Naive B cell (primary cell): Measurements from ENCODE around the gene TMEM182. TPM values are rescaled to one million over a fixed set of nuclear protein-coding genes. Genes with fewer than 3 reads are reported as not detected.
A peak's percentile ranks its signal among the peaks of the same experiment; 100 is the strongest.

ENCODE experiments used
- ATAC-seq, 2 donors: fragments of 150-1000 bp; cut with Tn5 transposase; 2 replicates each; pipeline ENCODE4 v1.10.0; 2021; ENCODE audit warnings: low read depth in 2 of 2, mild to moderate bottlenecking in 2 of 2, moderate library complexity in 2 of 2
- DNase-seq: peaks from one replicate; pipeline ENCODE4 v3.0.0; 2022
- H3K27ac Mint-ChIP-seq, 6 donors: one replicate each; pipeline ENCODE4 v1.8.0; 2020 to 2022; ENCODE audit warnings: mild to moderate bottlenecking in 6 of 6, mixed read lengths in 6 of 6, moderate library complexity in 5 of 6, inconsistent platforms in 2 of 6
- H3K27me3 Mint-ChIP-seq, 3 donors: one replicate each; pipeline ENCODE4 v1.8.0; 2021 to 2022; ENCODE audit warnings: mixed read lengths in 3 of 3, mild to moderate bottlenecking in 1 of 3
- H3K36me3 Mint-ChIP-seq, 2 donors: one replicate each; pipeline ENCODE4 v1.8.0; 2020 to 2022; ENCODE audit warnings: mixed read lengths in 2 of 2, inconsistent platforms in 1 of 2, mild to moderate bottlenecking in 1 of 2
- H3K4me1 Mint-ChIP-seq, 3 donors: one replicate each; pipeline ENCODE4 v1.8.0; 2020 to 2022; ENCODE audit warnings: mixed read lengths in 3 of 3, inconsistent platforms in 1 of 3, mild to moderate bottlenecking in 1 of 3, moderate library complexity in 1 of 3
- H3K4me3 Mint-ChIP-seq, 8 donors: one replicate each; pipeline ENCODE4 v1.8.0; 2020 to 2022; ENCODE audit warnings: mild to moderate bottlenecking in 8 of 8, mixed read lengths in 8 of 8, moderate library complexity in 8 of 8, inconsistent platforms in 2 of 8
- H3K9me3 Mint-ChIP-seq, 7 donors: one replicate each; pipeline ENCODE4 v1.8.0; 2020 to 2022; ENCODE audit warnings: mixed read lengths in 7 of 7, mild to moderate bottlenecking in 5 of 7, inconsistent platforms in 2 of 7, moderate library complexity in 1 of 7
- polyA plus RNA-seq, 6 donors: library from polyadenylated mRNA; unstranded; fragments of 300-500 nt; fragmentation: Illumina TruSeq; gene quantifications; one replicate each; pipeline ENCODE4 v1.2.3, GENCODE V29; 2021; ENCODE audit warnings: low read depth in 6 of 6

The TMEM182 gene
- polyA plus RNA-seq, 6 donors from 2014 or later: 6.6 to 18.2 (median 7.5) TPM

GRCh38 chr2:102778260-102778659 lies 16.4 kb downstream of the TMEM182 start:
- Mint-ChIP-seq H3K9me3 (peaks cover 0 to 4% (median 0%) of the 10 kb centered on the region in 7 donors), H3K27ac (no peak overlapping the region), H3K27me3 (no peaks in the 10 kb centered on the region), H3K4me3 (no peak overlapping the region), H3K36me3 (peaks cover 7 to 8% of the 10 kb centered on the region in 2 donors), H3K4me1 (no peaks in the 10 kb centered on the region)
- ATAC-seq (no peak), DNase-seq (no peak)

DNA sequence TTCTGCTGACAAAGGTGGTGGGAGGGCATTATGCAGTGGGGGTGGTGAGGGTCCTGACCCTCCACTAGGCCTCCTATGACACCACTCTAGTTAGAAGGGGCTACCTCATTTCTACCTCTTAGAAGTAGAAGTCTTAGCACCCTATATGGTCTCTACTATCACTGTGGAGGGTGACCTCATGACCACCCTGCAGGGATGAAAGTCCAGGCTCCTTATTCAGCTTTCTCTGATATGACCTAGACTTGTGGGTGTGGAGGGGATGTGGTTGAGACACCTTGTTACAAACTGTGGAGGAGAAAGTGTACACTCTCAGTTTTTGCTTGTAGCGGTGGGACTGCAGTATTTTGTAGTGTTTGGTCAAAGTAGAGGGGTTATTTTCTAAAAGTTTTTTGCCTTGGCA lies 18.6 kb downstream of the TMEM182 start:
- no peak for DNase-seq
- Mint-ChIP-seq H3K4me3 (peak overlapping the region in 1 of 8 donors; percentile 24), H3K36me3 (peaks cover 12 to 15% of the 10 kb centered on the region in 2 donors), H3K4me1 (no peaks in the 10 kb centered on the region), H3K27me3 (no peaks in the 10 kb centered on the region), H3K27ac (no peak overlapping the region), H3K9me3 (peaks cover 0 to 4% (median 0%) of the 10 kb centered on the region in 7 donors)
- no peak for ATAC-seq

DNA sequence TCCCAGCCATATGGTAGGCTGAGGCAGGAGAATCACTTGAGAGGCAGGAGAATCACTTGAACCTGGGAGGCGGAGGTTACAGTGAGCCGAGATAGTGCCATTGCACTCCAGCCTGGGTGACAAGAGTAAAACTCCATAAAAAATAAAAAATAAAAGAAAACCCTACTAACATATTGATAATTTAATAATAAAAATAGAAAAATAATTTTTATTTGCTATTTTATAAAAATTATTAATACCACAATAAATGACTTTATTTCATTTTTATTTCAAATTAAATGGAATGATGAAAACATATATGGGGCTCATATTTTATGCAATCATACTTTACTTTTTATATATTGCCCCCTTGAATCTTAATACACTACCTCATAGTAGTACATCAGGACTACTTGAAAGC lies 20.4 kb downstream of the TMEM182 start:
- Mint-ChIP-seq H3K27me3 (no peaks in the 10 kb centered on the region), H3K4me3 (no peak overlapping the region), H3K36me3 (peaks cover 10 to 19% of the 10 kb centered on the region in 2 donors), H3K9me3 (peaks cover 0 to 4% (median 0%) of the 10 kb centered on the region in 7 donors), H3K27ac (no peak overlapping the region), H3K4me1 (no peaks in the 10 kb centered on the region)
- DNase-seq (no peak), ATAC-seq (no peak)

GRCh38 chr2:102782933-102783332 lies 21.1 kb downstream of the TMEM182 start:
- ATAC-seq: no peak
- H3K4me3 Mint-ChIP-seq: no peak overlapping the region
- DNase-seq: no peak
- H3K36me3 Mint-ChIP-seq: peaks cover 15 to 25% of the 10 kb centered on the region in 2 donors
- peaks cover 0 to 4% (median 0%) of the 10 kb centered on the region in 7 donors for H3K9me3 Mint-ChIP-seq
- no peak overlapping the region for H3K27ac Mint-ChIP-seq
- H3K4me1 Mint-ChIP-seq: no peaks in the 10 kb centered on the region
- no peaks in the 10 kb centered on the region for H3K27me3 Mint-ChIP-seq

DNA sequence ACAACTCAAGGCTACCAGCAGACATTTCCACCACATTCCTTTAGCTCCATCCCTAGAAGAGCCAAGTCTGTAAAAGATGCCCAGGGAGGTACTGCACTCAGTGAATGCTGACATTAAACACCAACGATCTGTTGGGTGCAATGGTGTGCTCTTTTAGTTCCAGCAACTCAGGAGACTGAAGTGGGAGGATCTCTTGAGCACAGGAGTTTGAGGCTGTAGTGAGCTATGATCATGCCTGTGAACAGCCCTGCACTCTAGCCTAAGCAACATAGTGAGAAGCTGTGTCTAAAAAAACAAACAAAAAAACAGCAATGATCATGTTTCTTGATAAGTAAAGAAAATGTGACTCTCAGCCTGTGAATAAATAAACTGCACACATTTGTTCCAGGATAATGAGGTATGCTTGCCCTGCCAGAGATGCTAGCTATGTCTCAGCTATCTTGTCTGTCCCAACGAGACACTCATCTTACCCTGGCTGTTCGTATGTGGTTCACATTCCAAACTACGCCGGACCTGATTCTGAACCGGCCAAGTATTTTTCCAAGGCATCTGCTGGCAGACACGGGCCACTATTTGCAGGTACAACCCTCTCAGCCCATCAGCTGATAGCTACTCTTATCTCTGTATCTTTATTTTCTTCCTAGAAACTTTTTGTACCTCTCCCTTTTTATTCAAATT lies 21.8 kb downstream of the TMEM182 start:
- Mint-ChIP-seq H3K9me3 (peaks cover 0 to 4% (median 0%) of the 10 kb centered on the region in 7 donors), H3K4me1 (no peaks in the 10 kb centered on the region), H3K4me3 (no peak overlapping the region), H3K27ac (no peak overlapping the region), H3K27me3 (no peaks in the 10 kb centered on the region), H3K36me3 (peaks cover 15 to 25% of the 10 kb centered on the region in 2 donors)
- ATAC-seq: no peak
- no peak for DNase-seq

DNA sequence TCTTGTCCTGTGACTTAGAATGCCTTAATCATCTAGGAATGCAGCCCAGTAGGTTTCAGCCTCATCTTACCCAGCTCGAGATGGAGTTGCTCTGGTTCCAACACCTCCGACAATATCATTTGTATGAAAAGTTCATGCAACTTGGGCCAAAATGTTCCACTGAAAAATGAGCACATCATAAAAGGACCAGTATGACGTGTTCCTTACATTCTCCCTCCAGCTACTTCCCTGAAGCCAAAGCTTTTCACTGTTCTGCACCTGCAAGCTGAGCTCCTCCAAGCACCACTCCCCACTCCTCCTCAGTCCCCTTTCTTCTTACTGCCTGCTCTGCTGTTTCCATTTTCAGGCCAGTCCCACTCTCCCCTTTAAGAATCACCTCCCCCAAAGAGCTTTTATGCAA lies 23.1 kb downstream of the TMEM182 start:
- H3K27ac Mint-ChIP-seq: no peak overlapping the region
- peak overlapping the region in 1 of 8 donors; percentile 19 for H3K4me3 Mint-ChIP-seq
- peaks cover 0 to 4% (median 0%) of the 10 kb centered on the region in 7 donors for H3K9me3 Mint-ChIP-seq
- peaks cover 15 to 25% of the 10 kb centered on the region in 2 donors for H3K36me3 Mint-ChIP-seq
- DNase-seq (no peak), ATAC-seq (no peak)
- no peaks in the 10 kb centered on the region for H3K4me1 Mint-ChIP-seq
- no peaks in the 10 kb centered on the region for H3K27me3 Mint-ChIP-seq

DNA sequence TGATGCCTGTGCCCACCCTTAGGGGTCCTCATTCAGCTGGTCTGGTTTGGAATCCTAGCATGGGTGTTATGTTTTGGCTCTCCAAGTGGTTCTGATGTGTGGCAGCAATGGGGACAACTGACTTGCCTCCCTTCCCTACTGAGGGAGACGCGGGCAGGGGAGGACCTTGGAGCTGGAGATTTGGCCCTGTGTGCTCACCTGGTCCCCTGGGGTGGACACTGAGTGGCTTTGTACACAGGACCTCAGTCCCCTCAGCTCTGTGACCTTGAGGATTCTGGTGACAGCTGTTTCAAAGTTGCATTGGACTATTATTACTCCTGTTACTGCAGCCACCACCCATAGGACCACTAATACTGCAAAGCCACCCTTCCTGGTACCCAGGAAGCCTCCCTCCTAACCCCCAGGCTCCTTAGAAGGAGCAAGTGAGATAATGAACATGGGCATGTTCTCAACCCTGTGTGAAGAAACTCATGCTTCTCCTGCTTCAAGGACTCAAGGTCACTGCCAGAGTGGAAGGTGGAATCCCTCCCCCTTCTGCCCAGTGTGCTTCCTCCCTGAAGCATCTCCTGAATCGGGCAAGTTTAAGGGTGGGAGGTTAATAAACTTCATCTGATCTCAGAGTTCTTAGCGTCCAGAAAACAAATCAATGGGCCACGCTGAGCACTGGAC lies 26.5 kb downstream of the TMEM182 start:
- no peak for ATAC-seq
- Mint-ChIP-seq H3K27me3 (no peaks in the 10 kb centered on the region), H3K4me1 (no peaks in the 10 kb centered on the region), H3K9me3 (no peaks in the 10 kb centered on the region), H3K4me3 (no peak overlapping the region), H3K27ac (peak overlapping the region in 1 of 6 donors; percentile 71), H3K36me3 (peaks cover 15 to 17% of the 10 kb centered on the region in 2 donors)
- no peak for DNase-seq

DNA sequence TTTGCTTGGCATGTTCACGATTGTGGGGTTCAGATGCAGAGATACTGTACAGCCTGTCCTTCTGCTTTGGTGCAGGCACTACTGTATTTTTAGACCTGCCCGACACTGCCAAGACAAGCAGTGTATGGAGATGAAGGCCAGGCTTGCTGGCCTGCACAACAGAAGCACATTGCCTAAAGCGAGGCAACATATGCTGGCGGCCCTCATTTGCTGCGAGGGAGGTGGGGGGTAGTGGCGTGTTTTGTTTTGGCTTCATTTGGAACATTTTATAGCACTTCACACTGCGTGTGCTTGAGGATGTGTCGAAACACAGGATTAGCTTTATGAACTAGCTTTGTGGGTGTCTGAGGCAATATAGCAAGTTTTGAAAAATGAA lies 27.0 kb downstream of the TMEM182 start:
- no peaks in the 10 kb centered on the region for H3K9me3 Mint-ChIP-seq
- H3K4me1 Mint-ChIP-seq: no peaks in the 10 kb centered on the region
- H3K27me3 Mint-ChIP-seq: no peaks in the 10 kb centered on the region
- ATAC-seq: no peak
- no peak for DNase-seq
- peaks cover 15 to 17% of the 10 kb centered on the region in 2 donors for H3K36me3 Mint-ChIP-seq
- no peak overlapping the region for H3K4me3 Mint-ChIP-seq
- peak overlapping the region in 1 of 6 donors; percentile 43 for H3K27ac Mint-ChIP-seq

DNA sequence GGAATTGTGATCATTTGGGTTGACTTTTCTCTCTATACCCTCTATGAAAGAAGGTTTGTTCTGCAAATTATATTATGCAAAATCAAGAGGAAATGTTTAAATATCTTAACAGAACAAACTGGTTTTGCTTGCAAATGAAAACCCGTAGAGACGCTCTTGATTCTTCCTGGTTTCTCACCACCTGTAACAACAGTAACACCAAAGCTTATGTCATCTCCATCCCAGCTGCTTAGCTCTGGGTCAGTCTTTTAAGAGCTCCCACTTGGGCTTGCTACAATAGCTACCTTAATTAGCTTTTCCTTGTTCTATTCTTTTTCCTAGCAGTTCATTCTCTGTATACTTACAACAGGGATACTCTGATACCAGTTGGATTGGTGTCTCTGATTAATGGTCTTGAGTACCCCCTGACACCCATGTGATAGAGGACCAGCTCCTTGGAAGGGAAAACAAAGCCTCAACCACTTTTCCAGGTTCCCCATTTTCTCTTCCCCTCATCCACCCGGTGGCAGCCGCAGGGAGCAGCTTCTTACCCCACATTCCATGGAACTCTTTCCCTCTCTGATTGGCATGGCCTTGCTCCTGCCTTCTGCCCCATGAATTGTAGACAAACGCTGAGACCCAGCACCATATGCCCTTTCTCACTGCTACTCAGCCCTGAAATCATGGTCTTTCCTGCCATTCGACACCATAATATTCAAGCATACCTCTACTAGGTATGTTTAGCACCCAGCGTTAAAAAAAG lies 27.7 kb downstream of the TMEM182 start:
- Mint-ChIP-seq H3K9me3 (peaks cover 0 to 2% (median 0%) of the 10 kb centered on the region in 7 donors), H3K27me3 (no peaks in the 10 kb centered on the region), H3K4me3 (peak overlapping the region in 2 of 8 donors; percentile 3 to 36), H3K4me1 (no peaks in the 10 kb centered on the region), H3K27ac (no peak overlapping the region), H3K36me3 (peaks cover 15 to 17% of the 10 kb centered on the region in 2 donors)
- ATAC-seq: no peak
- DNase-seq: no peak

- peaks cover 0 to 2% (median 0%) of the 10 kb centered on the region in 7 donors for H3K9me3 Mint-ChIP-seq
- peaks cover 14 to 17% of the 10 kb centered on the region in 2 donors for H3K36me3 Mint-ChIP-seq
- H3K27me3 Mint-ChIP-seq: no peaks in the 10 kb centered on the region
- H3K4me1 Mint-ChIP-seq: no peaks in the 10 kb centered on the region
- H3K4me3 Mint-ChIP-seq: no peak overlapping the region
- no peak for ATAC-seq
- DNase-seq: no peak
- no peak overlapping the region for H3K27ac Mint-ChIP-seq
Measured at GRCh38 chr2:102790091-102790455, 28.2 kb downstream of the TMEM182 start.

- peaks cover 0 to 25% (median 3%) of the 10 kb centered on the region in 7 donors for H3K9me3 Mint-ChIP-seq
- no peak for ATAC-seq
- no peaks in the 10 kb centered on the region for H3K4me1 Mint-ChIP-seq
- no peaks in the 10 kb centered on the region for H3K27me3 Mint-ChIP-seq
- H3K36me3 Mint-ChIP-seq: peaks cover 21 to 30% of the 10 kb centered on the region in 2 donors
- H3K27ac Mint-ChIP-seq: no peak overlapping the region
- no peak overlapping the region for H3K4me3 Mint-ChIP-seq
- no peak for DNase-seq
Measured at GRCh38 chr2:102792568-102793208, 30.9 kb downstream of the TMEM182 start.

DNA sequence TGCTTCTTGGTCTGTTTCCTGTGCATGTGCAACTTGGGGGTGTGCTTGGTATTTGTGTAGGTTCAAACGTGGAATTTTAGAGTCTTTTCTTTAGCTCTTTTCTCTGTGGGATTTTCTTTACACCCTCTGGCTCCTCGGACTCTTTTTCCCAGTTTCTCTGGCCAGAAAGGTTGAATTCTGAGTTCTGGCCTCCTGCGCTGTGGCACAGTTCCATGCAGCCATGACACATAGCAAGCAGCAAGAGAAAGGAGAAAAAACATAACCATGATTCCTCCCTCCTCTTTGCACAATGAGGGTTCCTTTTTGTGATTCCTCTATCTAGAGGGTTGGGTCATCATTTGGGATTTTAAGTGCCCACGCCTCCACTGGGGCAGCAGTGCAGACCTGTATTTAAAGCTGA lies 33.8 kb downstream of the TMEM182 start:
- DNase-seq (no peak), ATAC-seq (no peak)
- H3K27me3 Mint-ChIP-seq: no peaks in the 10 kb centered on the region
- H3K4me3 Mint-ChIP-seq: no peak overlapping the region
- no peaks in the 10 kb centered on the region for H3K4me1 Mint-ChIP-seq
- H3K36me3 Mint-ChIP-seq: peaks cover 47 to 53% of the 10 kb centered on the region in 2 donors
- peaks cover 11 to 50% (median 21%) of the 10 kb centered on the region in 7 donors for H3K9me3 Mint-ChIP-seq
- H3K27ac Mint-ChIP-seq: no peak overlapping the region

- Mint-ChIP-seq H3K36me3 (peaks cover 54 to 57% of the 10 kb centered on the region in 2 donors), H3K27me3 (no peaks in the 10 kb centered on the region), H3K9me3 (peaks cover 12 to 57% (median 28%) of the 10 kb centered on the region in 7 donors)
Measured at GRCh38 chr2:102796337-102796736, 34.5 kb downstream of the TMEM182 start.

More at GRCh38 chr2:102796337-102796736, 34.5 kb downstream of the TMEM182 start:
- ATAC-seq (no peak), DNase-seq (no peak)
- Mint-ChIP-seq H3K4me3 (no peak overlapping the region), H3K27ac (no peak overlapping the region), H3K4me1 (no peaks in the 10 kb centered on the region)
